SK-N-SH (cell line): ENCODE results near the gene DENND2D. TPM values are rescaled to one million over a fixed set of nuclear protein-coding genes. Genes with fewer than 3 reads are reported as not detected.

Experiments
- CTCF ChIA-PET: fragments of 300-600, 350-600 bp; formaldehyde crosslinking; extraction: SDS; loops from one replicate; lab custom pipeline; 2021; lab: Yijun Ruan, JAX
- POLR2A ChIA-PET: fragments of 350-600 bp; sonication (Branson Sonifier 250); formaldehyde crosslinking; extraction: SDS; loops from one replicate; lab custom pipeline; 2020; ENCODE audit warnings: antibody characterized with exemption, inconsistent platforms; lab: Yijun Ruan, JAX
- DNase-seq: peaks from one replicate; pipeline ENCODE4 v3.0.0; 2012
- H2AFZ ChIP-seq: fragments of 200-600 bp; sonication (generic); 2 replicates; pipeline ENCODE4 v1.8.1; 2016; ENCODE audit warnings: antibody characterized with exemption, mild to moderate bottlenecking, low read depth
- H3F3A ChIP-seq: fragments of 200-600 bp; sonication (generic); replicated peaks from 2 replicates; pipeline ENCODE3; 2016; ENCODE audit warnings: antibody characterized with exemption, mild to moderate bottlenecking; ENCODE audit not compliant: insufficient read depth
- H3K27ac ChIP-seq, 2 experiments: fragments of 200-500 bp in 1 of 2; fragments of 200-600 bp in 1 of 2; sonication (Bioruptor generic) in 1 of 2; sonication (generic), shearing (Covaris generic) in 1 of 2; 2 replicates each; pipeline versions ENCODE4 v1.5.1 to v1.6.1; 2014 to 2016; ENCODE audit warnings: low read depth in 2 of 2, inconsistent platforms in 1 of 2, low read length in 1 of 2, mild to moderate bottlenecking in 1 of 2, mixed read lengths in 1 of 2
- H3K27me3 ChIP-seq: fragments of 200-600 bp; sonication (generic), shearing (Covaris generic); 2 replicates; pipeline ENCODE4 v1.6.1; 2016; ENCODE audit warnings: mixed run types; ENCODE audit not compliant: insufficient read depth
- H3K36me3 ChIP-seq, 2 experiments: fragments of 200-500 bp in 1 of 2; fragments of 200-600 bp in 1 of 2; sonication (Bioruptor generic) in 1 of 2; sonication (generic) in 1 of 2; replicated peaks in 1 of 2; 2 replicates each; pipeline versions ENCODE3 to v1.5.1; 2014 to 2016; ENCODE audit warnings: low read length in 1 of 2, mild to moderate bottlenecking in 1 of 2; ENCODE audit not compliant: insufficient read depth in 2 of 2, control insufficient read depth in 1 of 2
- H3K4me1 ChIP-seq, 2 experiments: fragments of 200-500 bp in 1 of 2; fragments of 200-600 bp in 1 of 2; sonication (Bioruptor generic) in 1 of 2; sonication (generic), shearing (Covaris generic) in 1 of 2; 2 replicates each; pipeline versions ENCODE4 v1.5.1 to v1.6.1; 2014 to 2016; ENCODE audit warnings: low read depth in 1 of 2, low read length in 1 of 2, mixed run types in 1 of 2; ENCODE audit not compliant: insufficient read depth in 2 of 2, control insufficient read depth in 1 of 2
- H3K4me2 ChIP-seq: fragments of 200-600 bp; sonication (generic), shearing (Covaris generic); 2 replicates; pipeline ENCODE4 v1.6.1; 2017; ENCODE audit warnings: mixed run types
- H3K4me3 ChIP-seq, 2 experiments: fragments of 200-500 bp in 1 of 2; fragments of 200-600 bp in 1 of 2; sonication (Bioruptor generic) in 1 of 2; sonication (generic), shearing (Covaris generic) in 1 of 2; 2 replicates each; pipeline versions ENCODE4 v1.5.1 to v1.8.1; 2014 to 2016; ENCODE audit warnings: low read depth in 2 of 2, inconsistent platforms in 1 of 2, low read length in 1 of 2, mild to moderate bottlenecking in 1 of 2, mixed read lengths in 1 of 2, moderate library complexity in 1 of 2
- H3K79me2 ChIP-seq: fragments of 200-600 bp; sonication (generic); 2 replicates; pipeline ENCODE4 v1.8.1; 2017; ENCODE audit warnings: mild to moderate bottlenecking; ENCODE audit not compliant: insufficient read depth
- H3K9ac ChIP-seq: fragments of 200-600 bp; sonication (generic); 2 replicates; pipeline ENCODE4 v1.6.1; 2017; ENCODE audit warnings: mixed run types
- H3K9me2 ChIP-seq: fragments of 200-600 bp; sonication (generic); 2 replicates; pipeline ENCODE4 v1.6.1; 2017; ENCODE audit warnings: mixed run types
- H3K9me3 ChIP-seq: fragments of 200-600 bp; sonication (generic); 2 replicates; pipeline ENCODE4 v1.6.1; 2017; ENCODE audit warnings: mixed run types, mild to moderate bottlenecking, moderate library complexity
- H4K20me1 ChIP-seq: fragments of 200-600 bp; sonication (generic); 2 replicates; pipeline ENCODE4 v1.6.1; 2017; ENCODE audit warnings: mild to moderate bottlenecking, mixed run types; ENCODE audit not compliant: insufficient read depth
- CTCF ChIP-seq: fragments of 200-600 bp; sonication (generic); IDR thresholded peaks from 2 replicates; pipeline ENCODE4 v1.6.1; 2017; ENCODE audit warnings: antibody characterized with exemption, mild to moderate bottlenecking, moderate library complexity
- EP300 ChIP-seq, 2 experiments: IDR thresholded peaks; 2 replicates each; pipeline versions ENCODE4 v1.4.0 to v1.6.1; 2012; ENCODE audit warnings: borderline replicate concordance in 1 of 2, low read depth in 1 of 2, low read length in 1 of 2
- FOSL2 ChIP-seq: IDR thresholded peaks from 2 replicates; pipeline ENCODE4 v1.4.0; 2012; ENCODE audit warnings: low read depth, mild to moderate bottlenecking, moderate library complexity, borderline replicate concordance
- FOXJ3 ChIP-seq: sonication (generic); formaldehyde crosslinking; IDR thresholded peaks from 2 replicates; pipeline ENCODE4 v1.5.1; 2020; ENCODE audit warnings: mild to moderate bottlenecking, missing genetic modification reagents
- GABPA ChIP-seq: IDR thresholded peaks from 2 replicates; pipeline ENCODE4 v1.4.0; 2012; ENCODE audit warnings: low read depth, mild to moderate bottlenecking
- JUND ChIP-seq: IDR thresholded peaks from 2 replicates; pipeline ENCODE4 v1.4.0; 2012
- MAX ChIP-seq: IDR thresholded peaks from 2 replicates; pipeline ENCODE4 v1.4.0; 2012; ENCODE audit warnings: low read depth
- MXI1 ChIP-seq: IDR thresholded peaks from 2 replicates; pipeline ENCODE4 v1.6.1; 2012; ENCODE audit warnings: mild to moderate bottlenecking, low read depth, low read length, improper control_type of control experiment
- NFIC ChIP-seq: IDR thresholded peaks from 2 replicates; pipeline ENCODE4 v1.4.0; 2012; ENCODE audit warnings: borderline replicate concordance
- PBX3 ChIP-seq: IDR thresholded peaks from 2 replicates; pipeline ENCODE4; 2012
- RXRA ChIP-seq: IDR thresholded peaks from 2 replicates; pipeline ENCODE4 v1.4.0; 2012; ENCODE audit warnings: low read depth, mild to moderate bottlenecking, borderline replicate concordance
- SIN3A ChIP-seq: IDR thresholded peaks from 2 replicates; pipeline ENCODE4 v1.6.1; 2012; ENCODE audit warnings: low read depth, mild to moderate bottlenecking, low read length, moderate library complexity, borderline replicate concordance
- TAF1 ChIP-seq: IDR thresholded peaks from 2 replicates; pipeline ENCODE4 v1.6.1; 2012; ENCODE audit warnings: low read depth, mild to moderate bottlenecking, low read length, moderate library complexity, borderline replicate concordance
- TCF12 ChIP-seq: IDR thresholded peaks from 2 replicates; pipeline ENCODE4 v1.4.0; 2012
- TEAD4 ChIP-seq: IDR thresholded peaks from 2 replicates; pipeline ENCODE4 v1.4.0; 2012; ENCODE audit warnings: mild to moderate bottlenecking, borderline replicate concordance; ENCODE audit not compliant: insufficient read depth
- USF1 ChIP-seq: IDR thresholded peaks from 2 replicates; pipeline ENCODE4 v1.4.0; 2012; ENCODE audit warnings: low read depth, borderline replicate concordance
- USF2 ChIP-seq: fragments of 150-350 bp; IDR thresholded peaks from 2 replicates; pipeline ENCODE4 v1.6.1; 2017; ENCODE audit warnings: antibody characterized with exemption, low read length, low read depth, borderline replicate concordance
- WGBS: methylation state at CpG from one replicate; pipeline ENCODE4 v1.1.6; 2017; ENCODE audit warnings: low lambda C conversion rate; 5-methylcytosine and 5-hydroxymethylcytosine counted together
- polyA plus RNA-seq, 3 experiments: library from polyadenylated mRNA; depleted of rRNA; stranded (reverse); fragments of >200 nt; gene quantifications; 2 replicates each; pipeline ENCODE4 v1.2.3, GENCODE V29; 2012

DENND2D gene
- polyA plus RNA-seq, 1 of the 3 experiments (the other 2 are of a cell fraction): 1.3 TPM

- TF ChIP-seq SIN3A: no peak
- no peak for TF ChIP-seq GABPA
- TF ChIP-seq TAF1: no peak
- TF ChIP-seq USF1: no peak
- TF ChIP-seq JUND: no peak
- TF ChIP-seq RXRA: no peak
- TF ChIP-seq, all 33 proteins: peak for 0
Measured at GRCh38 chr1:111236379-111236778, 35.9 kb upstream of the DENND2D start (continued).

- H3K36me3 ChIP-seq: no peaks in the 10 kb centered on the region
- H3K79me2 ChIP-seq: no peaks in the 10 kb centered on the region
- H3K4me3 ChIP-seq: no peak overlapping the region
- H3K27me3 ChIP-seq: no peaks in the 10 kb centered on the region
- no peaks in the 10 kb centered on the region for H4K20me1 ChIP-seq
- H3K9me3 ChIP-seq: no peaks in the 10 kb centered on the region
- POLR2A ChIA-PET: no interaction called here
- H2AFZ ChIP-seq: peak overlapping the region; percentile 52
- H3F3A ChIP-seq: peaks cover 8% of the 10 kb centered on the region
- peaks cover 0 to 21% of the 10 kb centered on the region in 2 experiments; a peak in 2 of 4 replicates for H3K4me1 ChIP-seq
- DNase-seq: no peak
- H3K9me2 ChIP-seq: no peaks in the 10 kb centered on the region
- WGBS: 14% methylated on average over 3 of the region's 3 CpGs
- H3K27ac ChIP-seq: peak overlapping the region in 1 of 2 experiments; percentile 68; a peak in 2 of 4 replicates
- peak overlapping the region; percentile 19; the same call in 1 of the 2 replicates for H3K4me2 ChIP-seq
- CTCF ChIA-PET: no interaction called here
- H3K9ac ChIP-seq: peak overlapping the region; percentile 40
- TF ChIP-seq FOSL2: peak; percentile 74
- TF ChIP-seq JUND: peak; percentile 38; the same call in 1 of the 2 replicates
- TF ChIP-seq TCF12: no peak; the same call in 1 of the 2 replicates
- 0 out of 2 replicates have a peak, but pooled peaks have one; percentile 21 for TF ChIP-seq MAX
- peak in 1 of 2 experiments; percentile 19; a peak in 1 of 4 replicates for TF ChIP-seq EP300 (IDR thresholded peaks at IDR 0.05; ENCODE audit: borderline replicate concordance in 1 of 2, low read depth in 1 of 2, low read length in 1 of 2)
- peak; percentile 67 for TF ChIP-seq PBX3
- TF ChIP-seq FOXJ3: no peak
Measured at GRCh38 chr1:111234866-111235265, 34.4 kb upstream of the DENND2D start.

- H4K20me1 ChIP-seq: no peaks in the 10 kb centered on the region
- H3K9me2 ChIP-seq: no peaks in the 10 kb centered on the region
- WGBS: 32% methylated on average over 4 of the region's 4 CpGs
- CTCF ChIA-PET: no interaction called here
- H2AFZ ChIP-seq: peak overlapping the region; percentile 52
- H3K27ac ChIP-seq: peak overlapping the region in 1 of 2 experiments; percentile 68; a peak in 2 of 4 replicates
- H3K36me3 ChIP-seq: no peaks in the 10 kb centered on the region
- DNase-seq: no peak
- H3K9ac ChIP-seq: peak overlapping the region; percentile 40
- POLR2A ChIA-PET: no interaction called here
- H3K9me3 ChIP-seq: no peaks in the 10 kb centered on the region
- H3K79me2 ChIP-seq: no peaks in the 10 kb centered on the region
- no peak overlapping the region for H3K4me3 ChIP-seq
- peaks cover 0 to 22% of the 10 kb centered on the region in 2 experiments; a peak in 2 of 4 replicates for H3K4me1 ChIP-seq
- H3K4me2 ChIP-seq: peak overlapping the region; percentile 8; the same call in 1 of the 2 replicates
- TF ChIP-seq PBX3 (peak; percentile 28; the same call in 1 of the 2 replicates), JUND (peak; percentile 74), GABPA (no peak), MXI1 (no peak), FOSL2 (peak; percentile 82), TCF12 (peak; percentile 63), CTCF (no peak), USF2 (no peak), TEAD4 (peak; percentile 42; the same call in 1 of the 2 replicates), EP300 (IDR thresholded peaks at IDR 0.05; ENCODE audit: borderline replicate concordance in 1 of 2, low read depth in 1 of 2, low read length in 1 of 2) (peak in 1 of 2 experiments; percentile 55; a peak in 1 of 4 replicates), NFIC (peak; percentile 80)
- TF ChIP-seq, all 33 proteins: peak for 7
- Histone ChIP-seq H3F3A (peaks cover 8% of the 10 kb centered on the region), H3K27me3 (no peaks in the 10 kb centered on the region)
Measured at GRCh38 chr1:111234258-111234657, 33.8 kb upstream of the DENND2D start.
